HG02884 (cell line): ENCODE measurements around the gene TMEM217.
"Not testable (repeated sequence)": the region's sequence is repeated elsewhere in the genome, so short reads cannot be mapped to it uniquely, and the experiment has no call there.

Experiments
- ATAC-seq: cut with Tn5 transposase; IDR thresholded peaks from one replicate; pipeline ENCODE4 v1.9.1; 2021; ENCODE audit warnings: mild to moderate bottlenecking, moderate library complexity; ENCODE audit not compliant: unreplicated experiment

The TMEM217 gene

GRCh38 chr6:37187321-37188022, 70.5 kb downstream of the TMEM217 start:
- ATAC-seq = no peak

- ATAC-seq = not testable (repeated sequence)
These were observed 71.8 kb downstream of the TMEM217 start for GRCh38 chr6:37185949-37186720.

DNA sequence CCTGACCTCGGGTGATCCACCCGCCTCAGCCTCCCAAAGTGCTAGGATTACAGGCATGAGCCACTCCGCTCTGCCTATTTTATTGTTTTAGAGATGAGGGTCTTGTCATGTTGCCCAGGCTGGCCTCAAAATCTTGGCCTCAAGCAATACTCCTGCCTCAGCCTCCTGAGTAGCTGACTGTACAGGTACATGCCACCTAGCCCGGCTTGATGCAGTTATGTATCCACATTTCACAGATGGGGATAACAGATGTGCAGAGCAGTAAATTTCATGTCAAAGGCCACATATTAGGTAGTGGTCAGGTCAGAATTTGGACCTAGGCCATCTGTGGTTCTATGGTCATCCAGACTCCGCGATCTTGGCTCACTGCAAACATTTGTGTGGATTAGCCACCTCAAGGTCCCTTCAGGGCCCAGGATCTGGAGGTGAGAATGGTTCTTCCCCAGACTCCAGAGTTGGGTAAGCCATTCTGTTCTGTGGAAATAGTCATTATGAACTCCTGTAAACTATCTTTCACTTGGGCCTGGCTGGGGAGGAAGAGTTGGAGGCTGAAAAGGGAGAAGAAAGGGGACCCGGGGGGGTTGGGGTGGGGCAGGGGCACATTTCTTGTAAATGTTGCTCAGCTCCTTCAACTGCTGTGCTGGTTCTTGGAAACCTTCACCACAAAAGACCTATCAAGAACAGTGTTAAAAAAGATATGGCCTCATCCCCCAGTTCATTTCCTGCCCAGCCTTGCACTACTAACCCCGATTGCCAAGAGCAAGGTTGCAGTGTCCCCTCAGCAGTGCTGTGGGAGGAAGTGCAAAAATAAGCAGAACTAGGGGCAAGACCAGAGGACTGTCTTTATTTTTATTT, 75.0 kb downstream of the TMEM217 start:
- ATAC-seq = no peak

- not testable (repeated sequence) for ATAC-seq
These were observed 77.3 kb downstream of the TMEM217 start for GRCh38 chr6:37180610-37181009.

DNA sequence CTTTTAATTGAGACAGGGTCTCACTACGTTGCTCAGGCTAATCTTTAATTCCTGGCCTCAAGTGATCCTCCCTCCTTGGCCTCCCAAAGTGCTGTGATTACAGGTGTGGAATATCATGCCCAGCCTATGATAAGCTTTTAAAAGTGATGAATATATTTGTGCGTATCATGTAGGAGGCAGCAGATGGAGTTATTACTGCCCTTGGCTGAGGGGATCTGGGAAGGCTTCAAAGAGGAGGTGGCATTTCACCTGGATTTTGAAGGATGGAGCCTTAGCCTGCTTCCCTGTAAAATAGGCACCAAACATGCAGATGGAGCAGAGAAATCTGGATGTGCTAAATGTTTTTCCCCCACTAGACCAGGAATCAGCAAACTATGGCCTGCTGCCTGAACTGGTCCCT, 77.9 kb downstream of the TMEM217 start:
- ATAC-seq = no peak

GRCh38 chr6:37177935-37178517, 79.9 kb downstream of the TMEM217 start:
- ATAC-seq = no peak

DNA sequence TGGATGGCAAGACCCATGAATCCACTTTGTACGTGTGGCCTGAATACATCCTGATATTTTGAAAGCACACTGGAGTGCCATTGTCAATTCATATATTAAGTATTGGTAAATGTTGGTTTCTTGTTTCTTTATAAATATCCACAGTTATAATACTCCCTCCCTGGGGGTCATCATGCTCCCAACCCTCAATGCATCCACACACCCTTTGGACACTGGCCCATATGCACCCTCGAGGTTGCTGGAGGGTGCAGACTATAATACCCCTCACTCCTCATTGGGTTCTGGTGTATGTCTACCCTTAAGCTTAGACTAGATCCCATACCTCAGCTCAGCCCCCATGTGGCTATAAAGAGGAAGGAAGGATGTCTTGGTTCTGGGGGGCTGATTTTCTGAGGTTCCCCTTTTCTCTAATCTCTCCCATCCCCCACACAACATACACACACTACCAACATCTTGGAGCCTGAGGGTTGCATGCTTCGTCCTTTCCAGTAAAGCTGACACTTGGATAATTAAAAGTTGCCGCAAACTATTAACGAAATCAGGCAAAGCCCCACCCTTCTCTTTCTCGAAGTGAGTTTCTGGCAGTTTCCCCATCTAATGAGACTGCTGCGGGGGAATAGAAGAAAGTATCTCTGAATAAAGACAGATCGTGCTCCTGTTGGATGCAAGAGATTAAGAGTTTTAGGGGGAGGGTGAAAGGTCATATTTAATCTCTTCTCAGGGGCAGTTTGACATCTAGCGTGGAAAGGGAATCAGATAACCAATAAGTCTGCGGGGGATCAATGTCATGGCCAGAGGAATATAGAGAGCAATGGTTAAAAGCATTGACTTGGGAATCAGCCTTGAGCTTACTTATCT, 80.6 kb downstream of the TMEM217 start:
- no peak for ATAC-seq

GRCh38 chr6:37176268-37177076, 81.5 kb downstream of the TMEM217 start:
- no peak for ATAC-seq

DNA sequence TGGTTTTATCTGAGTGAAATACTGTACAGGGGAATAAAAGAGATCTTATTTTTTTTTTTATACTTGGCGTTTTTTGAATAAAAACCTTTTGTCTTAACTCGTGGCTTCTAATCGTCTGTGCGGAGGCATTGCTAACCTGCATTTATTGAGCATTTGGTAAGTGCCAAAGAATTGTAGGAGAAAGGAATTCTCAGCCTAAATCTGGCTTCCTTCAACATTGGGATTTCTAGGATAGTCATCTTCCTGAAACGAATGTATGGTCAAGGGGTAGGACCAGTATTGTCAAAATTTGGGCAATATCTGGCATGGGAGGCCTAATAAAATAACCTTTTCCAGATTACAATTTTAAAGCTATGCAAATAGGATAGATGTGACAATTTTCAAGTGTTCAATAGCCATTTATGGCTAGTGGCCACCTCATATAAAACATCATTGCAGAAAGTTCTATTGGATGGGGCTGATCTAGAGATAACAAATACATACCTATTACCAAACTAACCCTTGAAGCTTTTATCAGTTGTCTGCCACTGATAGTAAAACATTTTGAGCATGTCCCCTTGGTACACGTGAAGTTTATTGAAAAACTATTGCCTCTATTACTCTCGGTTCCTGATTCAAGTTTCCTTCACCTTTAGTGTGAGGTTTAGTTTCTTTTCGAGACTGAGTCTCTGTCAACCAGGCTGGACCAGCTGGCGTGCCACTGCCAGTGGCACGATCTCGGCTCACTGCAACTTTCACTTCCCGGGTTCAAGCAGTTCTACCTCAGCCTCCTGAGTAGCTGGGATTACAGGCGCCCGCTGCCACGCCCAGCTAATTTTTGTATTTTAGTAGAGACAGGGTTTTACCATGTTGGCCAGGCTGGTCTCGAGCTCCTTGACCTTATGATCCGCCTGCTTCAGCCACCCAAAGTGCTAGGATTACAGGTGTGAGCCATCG, 82.3 kb downstream of the TMEM217 start:
- no peak for ATAC-seq

DNA sequence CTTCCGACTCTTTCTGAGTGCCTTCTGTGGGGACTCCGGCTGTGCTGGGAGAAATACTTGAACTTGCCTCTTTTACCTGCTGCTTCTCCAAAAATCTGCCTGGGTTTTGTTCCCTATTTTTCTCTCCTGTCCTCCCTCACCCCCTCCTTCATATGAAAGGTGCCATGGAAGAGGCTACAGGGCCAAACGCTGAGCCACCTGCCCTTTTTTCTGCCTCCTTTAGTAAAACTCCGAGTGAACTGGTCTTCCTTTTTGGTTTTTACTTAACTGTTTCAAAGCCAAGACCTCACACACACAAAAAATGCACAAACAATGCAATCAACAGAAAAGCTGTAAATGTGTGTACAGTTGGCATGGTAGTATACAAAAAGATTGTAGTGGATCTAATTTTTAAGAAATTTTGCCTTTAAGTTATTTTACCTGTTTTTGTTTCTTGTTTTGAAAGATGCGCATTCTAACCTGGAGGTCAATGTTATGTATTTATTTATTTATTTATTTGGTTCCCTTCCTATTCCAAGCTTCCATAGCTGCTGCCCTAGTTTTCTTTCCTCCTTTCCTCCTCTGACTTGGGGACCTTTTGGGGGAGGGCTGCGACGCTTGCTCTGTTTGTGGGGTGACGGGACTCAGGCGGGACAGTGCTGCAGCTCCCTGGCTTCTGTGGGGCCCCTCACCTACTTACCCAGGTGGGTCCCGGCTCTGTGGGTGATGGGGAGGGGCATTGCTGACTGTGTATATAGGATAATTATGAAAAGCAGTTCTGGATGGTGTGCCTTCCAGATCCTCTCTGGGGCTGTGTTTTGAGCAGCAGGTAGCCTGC, 83.2 kb downstream of the TMEM217 start:
- no peak for ATAC-seq

GRCh38 chr6:37174196-37174514, 83.8 kb downstream of the TMEM217 start:
- ATAC-seq = no peak

- no peak for ATAC-seq
These were observed 84.3 kb downstream of the TMEM217 start for GRCh38 chr6:37173493-37174195.

DNA sequence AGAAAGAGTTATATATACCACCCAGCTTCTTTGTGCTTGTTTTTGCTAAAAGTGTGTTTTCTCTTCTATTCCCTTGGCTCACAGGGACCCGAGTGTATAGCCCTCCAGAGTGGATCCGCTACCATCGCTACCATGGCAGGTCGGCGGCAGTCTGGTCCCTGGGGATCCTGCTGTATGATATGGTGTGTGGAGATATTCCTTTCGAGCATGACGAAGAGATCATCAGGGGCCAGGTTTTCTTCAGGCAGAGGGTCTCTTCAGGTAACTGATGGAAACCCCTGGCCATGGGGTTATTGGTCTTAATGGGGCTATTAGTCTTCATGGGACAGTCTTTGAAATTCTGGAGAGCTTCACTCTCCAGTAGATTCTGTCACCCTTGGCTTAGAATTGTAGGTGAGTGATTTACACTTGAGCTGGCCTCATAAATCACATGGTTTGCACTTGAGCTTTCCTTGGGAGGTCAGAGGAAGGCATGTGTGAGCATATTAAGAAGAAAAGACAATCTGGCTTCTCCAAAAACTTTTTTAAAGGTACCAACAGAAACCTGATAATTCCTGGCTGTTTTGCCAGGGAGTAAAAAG, 84.9 kb downstream of the TMEM217 start:
- no peak for ATAC-seq

GRCh38 chr6:37171970-37172812, 85.8 kb downstream of the TMEM217 start:
- no peak for ATAC-seq

DNA sequence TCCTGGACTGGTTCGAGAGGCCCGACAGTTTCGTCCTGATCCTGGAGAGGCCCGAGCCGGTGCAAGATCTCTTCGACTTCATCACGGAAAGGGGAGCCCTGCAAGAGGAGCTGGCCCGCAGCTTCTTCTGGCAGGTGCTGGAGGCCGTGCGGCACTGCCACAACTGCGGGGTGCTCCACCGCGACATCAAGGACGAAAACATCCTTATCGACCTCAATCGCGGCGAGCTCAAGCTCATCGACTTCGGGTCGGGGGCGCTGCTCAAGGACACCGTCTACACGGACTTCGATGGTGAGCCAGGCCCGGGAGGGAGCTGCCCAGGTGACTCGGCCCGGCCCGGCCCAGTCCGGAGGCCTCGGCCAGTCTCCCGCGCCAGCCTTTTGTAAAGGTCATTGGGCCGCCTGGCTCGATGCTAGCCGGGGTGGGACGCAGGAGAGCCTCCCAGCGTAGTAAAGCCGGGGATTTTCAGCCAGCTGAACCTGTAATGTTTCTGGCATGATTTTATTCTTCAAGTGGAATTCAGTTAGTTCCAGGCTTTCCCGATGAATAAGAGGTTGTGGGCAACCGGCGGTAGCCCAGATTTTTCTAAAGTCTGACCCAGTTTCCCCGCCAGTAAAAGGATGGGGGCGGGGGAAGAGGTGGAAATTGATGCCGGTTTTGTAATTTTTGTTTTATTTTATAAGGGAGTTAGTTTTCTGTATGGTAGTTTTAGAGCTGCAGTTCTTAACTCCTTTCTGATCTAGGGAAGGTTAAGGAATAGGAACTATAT, 86.6 kb downstream of the TMEM217 start:
- no peak for ATAC-seq
